GM18873 (cell line): Measurements from ENCODE around the gene KCNAB1.
"Not testable (repeated sequence)": the region's sequence is repeated elsewhere in the genome, so short reads cannot be mapped to it uniquely, and the experiment has no call there.

Experiments
- ATAC-seq: cut with Tn5 transposase; IDR thresholded peaks from one replicate; pipeline ENCODE4 v1.9.1; 2021; ENCODE audit warnings: mild to moderate bottlenecking, moderate library complexity, moderate number of reproducible peaks; ENCODE audit not compliant: unreplicated experiment, low FRiP score

Gene KCNAB1

GRCh38 chr3:156256945-156257344 is 136.6 kb downstream of the KCNAB1 start:
- ATAC-seq = no peak

- ATAC-seq = no peak
These were observed 137.9 kb downstream of the KCNAB1 start for GRCh38 chr3:156258301-156258700.

- no peak for ATAC-seq
These were observed 139.5 kb downstream of the KCNAB1 start for GRCh38 chr3:156259896-156260295.

DNA sequence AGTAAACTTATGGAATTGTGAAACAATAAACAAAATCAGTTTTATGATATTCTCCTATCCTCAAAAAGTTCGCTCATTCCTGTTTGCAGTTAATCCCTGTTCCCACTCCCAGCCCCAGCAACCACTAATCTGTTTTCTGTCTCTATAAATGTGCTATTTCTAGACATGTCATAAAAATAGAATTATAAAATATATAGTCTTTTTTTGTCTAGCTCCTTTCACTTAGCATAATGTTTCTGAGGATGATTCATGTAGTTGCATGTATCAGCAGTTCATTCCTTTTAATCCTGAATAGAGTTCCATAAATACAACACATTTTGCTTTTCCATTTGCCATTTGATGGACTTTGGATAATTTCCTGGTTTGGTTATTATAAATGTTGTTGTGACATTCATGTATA is 140.0 kb downstream of the KCNAB1 start:
- no peak for ATAC-seq

- ATAC-seq = no peak
These were observed 144.4 kb downstream of the KCNAB1 start for GRCh38 chr3:156264771-156265170.

- ATAC-seq = no peak
These were observed 151.1 kb downstream of the KCNAB1 start for GRCh38 chr3:156271508-156271907.

GRCh38 chr3:156271995-156272719 is 151.8 kb downstream of the KCNAB1 start:
- ATAC-seq = no peak

GRCh38 chr3:156273111-156273694 is 152.8 kb downstream of the KCNAB1 start:
- ATAC-seq = no peak

DNA sequence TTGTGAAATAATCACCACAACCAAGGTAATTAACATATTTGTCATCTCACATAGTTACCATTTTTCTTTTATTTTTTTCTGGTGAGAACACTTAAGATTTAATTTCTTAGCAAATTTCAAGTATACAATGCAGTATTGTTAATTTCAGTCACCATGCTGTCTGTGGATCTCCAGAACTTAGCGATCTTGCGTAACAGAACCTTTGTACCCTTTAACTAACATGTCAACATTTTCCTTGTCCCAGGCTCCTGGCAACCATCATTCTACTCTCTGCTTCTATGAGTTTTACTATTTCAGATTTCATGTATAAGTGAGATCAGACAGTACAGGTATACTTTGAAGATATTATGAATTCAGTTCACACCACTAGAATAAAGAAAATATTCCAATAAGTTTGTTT is 154.4 kb downstream of the KCNAB1 start:
- ATAC-seq = no peak

DNA sequence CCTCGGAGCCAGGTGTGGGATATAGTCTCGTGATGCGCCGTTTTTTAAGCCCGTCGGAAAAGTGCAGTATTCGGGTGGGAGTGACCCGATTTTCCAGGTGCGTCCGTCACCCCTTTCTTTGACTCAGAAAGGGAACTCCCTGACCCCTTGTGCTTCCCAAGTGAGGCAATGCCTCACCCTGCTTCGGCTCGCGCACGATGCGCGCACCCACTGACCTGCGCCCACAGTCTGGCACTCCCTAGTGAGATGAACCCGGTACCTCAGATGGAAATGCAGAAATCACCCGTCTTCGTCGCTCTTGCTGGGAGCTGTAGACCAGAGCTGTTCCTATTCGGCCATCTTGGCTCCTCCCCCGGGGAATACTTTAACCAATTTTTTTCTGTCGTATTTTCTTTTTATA is 164.3 kb downstream of the KCNAB1 start:
- not testable (repeated sequence) for ATAC-seq

DNA sequence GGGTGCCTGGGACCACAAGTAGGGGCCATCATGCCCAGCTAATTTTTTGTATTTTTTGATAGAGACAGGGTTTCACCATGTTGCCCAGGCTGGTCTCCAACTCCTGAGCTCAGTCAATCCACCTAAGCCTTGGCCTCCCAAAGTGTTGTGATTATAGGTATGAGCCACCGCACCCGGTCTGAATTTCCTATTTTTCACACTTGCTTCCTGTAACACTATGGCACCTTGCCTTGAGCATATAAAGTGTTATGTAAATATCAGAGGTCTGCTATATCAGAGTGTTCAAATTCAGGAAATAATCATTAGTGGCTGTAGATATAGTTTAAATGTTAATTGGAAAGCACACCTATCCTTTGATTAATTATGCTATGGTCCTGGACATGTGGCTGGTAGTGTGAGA is 165.2 kb downstream of the KCNAB1 start:
- no peak for ATAC-seq

GRCh38 chr3:156290924-156291271 is 170.5 kb downstream of the KCNAB1 start:
- ATAC-seq = no peak

DNA sequence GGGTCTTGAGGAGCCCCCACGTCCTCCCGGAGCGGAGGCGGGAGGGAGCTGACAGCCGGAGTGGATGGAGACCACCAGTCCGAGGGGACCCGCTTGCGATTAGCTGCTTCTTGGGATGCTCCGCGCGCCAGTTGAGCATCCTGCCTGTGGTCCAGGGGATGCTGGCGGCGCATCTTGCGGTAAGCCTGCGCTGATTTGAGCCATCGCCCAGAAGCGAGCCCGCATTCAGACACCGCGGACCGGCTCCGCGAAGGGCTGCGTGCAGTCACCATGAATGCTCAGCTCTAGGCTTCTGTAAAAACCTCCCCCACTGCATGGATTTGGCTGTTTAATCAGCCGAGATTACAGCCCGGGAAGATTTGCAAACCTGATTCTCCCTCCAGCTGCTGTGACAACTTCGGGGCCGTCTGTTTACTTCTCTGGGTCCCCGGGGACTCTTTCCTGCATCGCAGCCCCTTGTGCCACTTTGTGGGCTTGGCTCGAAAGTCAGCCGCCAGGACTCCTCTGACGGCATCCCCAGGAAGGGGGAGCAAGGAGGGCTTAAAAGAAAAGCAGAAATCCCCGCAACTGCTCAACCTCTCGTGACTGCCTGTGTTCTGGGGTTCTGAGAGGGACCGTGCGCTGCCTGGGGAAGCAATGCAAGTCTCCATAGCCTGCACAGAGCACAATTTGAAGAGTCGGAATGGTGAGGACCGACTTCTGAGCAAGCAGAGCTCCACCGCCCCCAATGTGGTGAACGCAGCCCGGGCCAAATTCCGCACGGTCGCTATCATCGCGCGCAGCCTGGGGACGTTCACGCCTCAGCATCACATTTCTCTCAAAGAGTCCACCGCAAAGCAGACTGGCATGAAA is 171.1 kb downstream of the KCNAB1 start:
- no peak for ATAC-seq

- no peak for ATAC-seq
These were observed 173.2 kb downstream of the KCNAB1 start for GRCh38 chr3:156293566-156293965.

DNA sequence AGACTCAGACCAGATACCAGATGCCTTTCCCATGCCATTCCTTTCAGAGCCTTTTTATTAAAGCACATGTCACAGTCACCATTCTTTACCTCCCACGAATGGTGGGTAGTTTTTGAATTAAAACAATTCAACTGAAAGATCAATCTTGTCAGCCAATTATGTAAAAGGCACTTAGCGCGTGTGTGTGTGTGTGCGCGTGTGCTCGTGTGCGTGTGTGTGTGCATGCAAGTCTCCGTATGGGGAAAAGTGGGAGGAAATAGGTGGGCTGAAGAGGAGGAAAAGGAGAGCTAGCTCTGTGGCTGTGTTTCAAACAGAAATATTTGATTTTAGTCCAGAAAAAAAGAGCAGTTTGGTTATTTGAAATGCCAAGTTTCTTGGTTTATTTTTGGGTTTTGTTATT is 177.2 kb downstream of the KCNAB1 start:
- ATAC-seq = no peak

DNA sequence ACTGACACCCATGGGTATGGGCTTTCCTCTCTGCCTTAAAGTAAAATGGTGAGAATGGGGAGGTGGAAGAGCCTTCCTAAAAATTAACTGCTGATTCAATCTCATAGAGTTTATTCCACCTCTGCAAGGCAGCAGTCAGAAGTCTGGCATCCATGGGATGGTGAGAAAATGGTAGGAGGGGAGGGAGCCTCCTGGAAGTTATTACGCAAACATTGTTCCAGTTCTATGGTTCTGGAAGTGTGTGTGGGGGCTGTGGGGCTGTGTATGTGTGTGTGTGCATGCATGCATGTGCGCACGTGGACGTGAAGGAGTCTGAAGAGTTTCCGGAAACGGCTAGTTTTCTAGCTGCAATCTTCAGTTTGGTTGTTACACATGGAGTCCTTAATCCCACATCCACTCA is 177.6 kb downstream of the KCNAB1 start:
- no peak for ATAC-seq

DNA sequence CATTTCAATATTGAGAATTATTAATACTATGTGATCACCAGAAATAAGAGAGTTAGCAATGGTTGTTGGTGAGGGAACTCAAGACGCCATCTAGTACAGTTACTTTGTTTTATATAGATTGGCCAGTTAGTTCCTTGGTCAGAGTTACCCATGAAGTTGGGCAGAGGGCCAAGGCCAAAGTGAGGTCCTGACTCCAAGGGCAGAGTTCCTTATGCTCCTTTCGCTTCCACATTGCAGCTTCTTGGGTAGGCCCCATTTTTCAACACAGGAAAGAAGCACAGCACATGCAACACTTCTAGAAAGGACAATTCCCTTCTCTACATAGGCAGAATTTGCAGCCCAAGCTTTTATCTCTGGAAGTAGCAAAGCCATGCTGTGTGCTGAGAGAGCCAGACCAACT is 178.6 kb downstream of the KCNAB1 start:
- ATAC-seq = no peak

DNA sequence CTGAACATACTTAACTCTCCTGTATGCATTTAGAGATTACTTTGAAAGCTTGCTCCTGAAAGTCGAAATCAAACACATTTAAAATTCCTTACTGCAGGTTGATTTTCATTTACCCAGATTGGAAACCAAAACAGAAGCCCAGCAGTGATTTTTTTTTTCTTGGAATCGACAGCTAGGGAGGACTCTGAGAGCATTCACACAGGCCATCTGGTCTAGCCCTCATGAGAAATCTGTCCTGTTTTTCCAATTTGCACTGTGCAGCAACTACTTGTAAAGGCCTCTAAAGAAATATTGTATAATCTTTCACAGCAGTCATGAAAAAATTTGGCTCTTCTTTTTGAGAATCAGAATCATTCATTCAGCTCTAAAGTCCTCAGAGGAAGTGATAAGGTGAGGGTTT is 179.2 kb downstream of the KCNAB1 start:
- no peak for ATAC-seq

- no peak for ATAC-seq
These were observed 180.0 kb downstream of the KCNAB1 start for GRCh38 chr3:156300371-156300770.

- ATAC-seq = no peak
These were observed 180.8 kb downstream of the KCNAB1 start for GRCh38 chr3:156300929-156301840.
